ENCODE results near the gene RBBP8.
A peak's percentile ranks its signal among the peaks of the same experiment; 100 is the strongest.
"Not testable (repeated sequence)": the region's sequence is repeated elsewhere in the genome, so short reads cannot be mapped to it uniquely, and the experiment has no call there.

RBBP8 gene

GRCh38 chr18:22933206-22933965 lies at the start of gene RBBP8:
Gene RBBP8, plus strand, starts transcription at chr18:22933328. Its CDS starts 3,524 bp downstream, at chr18:22936852.
- DNase-seq (ENCODE audit: low spot score) (peak; percentile 79), ATAC-seq (ENCODE audit: low read depth) (peak; percentile 80)
- Histone ChIP-seq H3K27me3 (ENCODE audit: insufficient read depth, poor library complexity, severe bottlenecking) (no peaks in the 10 kb centered on the region), H3K4me1 (ENCODE audit: insufficient read depth, poor library complexity, severe bottlenecking) (peaks cover 14% of the 10 kb centered on the region), H3K36me3 (ENCODE audit: low read depth) (peaks cover 54% of the 10 kb centered on the region), H3K4me3 (ENCODE audit: severe bottlenecking) (peak within 1 kb of the TSS; percentile 48), H3K9me3 (ENCODE audit: severe bottlenecking) (no peaks in the 10 kb centered on the region), H3K27ac (ENCODE audit: poor library complexity, severe bottlenecking) (peak within 1 kb of the TSS; percentile 75)
- TF ChIP-seq CTCF (IDR thresholded peaks at IDR 0.05; ENCODE audit: poor library complexity, severe bottlenecking) = peak; percentile 10

- Histone ChIP-seq H3K9me3 (ENCODE audit: severe bottlenecking) (no peaks in the 10 kb centered on the region), H3K4me3 (ENCODE audit: severe bottlenecking) (no peak overlapping the region), H3K27me3 (ENCODE audit: insufficient read depth, poor library complexity, severe bottlenecking) (no peaks in the 10 kb centered on the region), H3K27ac (ENCODE audit: poor library complexity, severe bottlenecking) (no peak overlapping the region), H3K4me1 (ENCODE audit: insufficient read depth, poor library complexity, severe bottlenecking) (no peaks in the 10 kb centered on the region), H3K36me3 (ENCODE audit: low read depth) (no peaks in the 10 kb centered on the region)
- TF ChIP-seq CTCF (IDR thresholded peaks at IDR 0.05; ENCODE audit: poor library complexity, severe bottlenecking) = no peak
- DNase-seq (ENCODE audit: low spot score) (no peak), ATAC-seq (ENCODE audit: low read depth) (no peak)
These were observed 49.3 kb upstream of the RBBP8 start for GRCh38 chr18:22883827-22884226.

GRCh38 chr18:22885694-22886093 lies 47.4 kb upstream of the RBBP8 start:
- not testable (repeated sequence) for ATAC-seq (ENCODE audit: low read depth); H3K4me1 ChIP-seq (ENCODE audit: insufficient read depth, poor library complexity, severe bottlenecking); H3K36me3 ChIP-seq (ENCODE audit: low read depth); DNase-seq (ENCODE audit: low spot score); H3K27me3 ChIP-seq (ENCODE audit: insufficient read depth, poor library complexity, severe bottlenecking); H3K27ac ChIP-seq (ENCODE audit: poor library complexity, severe bottlenecking); H3K9me3 ChIP-seq (ENCODE audit: severe bottlenecking); H3K4me3 ChIP-seq (ENCODE audit: severe bottlenecking)

- H3K27me3 ChIP-seq (ENCODE audit: insufficient read depth, poor library complexity, severe bottlenecking) = no peaks in the 10 kb centered on the region
- H3K36me3 ChIP-seq (ENCODE audit: low read depth) = no peaks in the 10 kb centered on the region
- H3K4me1 ChIP-seq (ENCODE audit: insufficient read depth, poor library complexity, severe bottlenecking) = no peaks in the 10 kb centered on the region
- no peak for ATAC-seq (ENCODE audit: low read depth)
- DNase-seq (ENCODE audit: low spot score) = no peak
- H3K9me3 ChIP-seq (ENCODE audit: severe bottlenecking) = no peaks in the 10 kb centered on the region
- H3K27ac ChIP-seq (ENCODE audit: poor library complexity, severe bottlenecking) = no peak overlapping the region
- TF ChIP-seq CTCF (IDR thresholded peaks at IDR 0.05; ENCODE audit: poor library complexity, severe bottlenecking) = no peak
- no peak overlapping the region for H3K4me3 ChIP-seq (ENCODE audit: severe bottlenecking)
These were observed 33.7 kb upstream of the RBBP8 start for GRCh38 chr18:22899421-22899820.

GRCh38 chr18:22900558-22901238 lies 32.4 kb upstream of the RBBP8 start:
- H3K9me3 ChIP-seq (ENCODE audit: severe bottlenecking) = peaks cover 3% of the 10 kb centered on the region
- DNase-seq (ENCODE audit: low spot score) (no peak), ATAC-seq (ENCODE audit: low read depth) (no peak)
- H3K27ac ChIP-seq (ENCODE audit: poor library complexity, severe bottlenecking) = no peak overlapping the region
- no peak overlapping the region for H3K4me3 ChIP-seq (ENCODE audit: severe bottlenecking)
- TF ChIP-seq CTCF (IDR thresholded peaks at IDR 0.05; ENCODE audit: poor library complexity, severe bottlenecking) = no peak
- no peaks in the 10 kb centered on the region for H3K36me3 ChIP-seq (ENCODE audit: low read depth)
- no peaks in the 10 kb centered on the region for H3K27me3 ChIP-seq (ENCODE audit: insufficient read depth, poor library complexity, severe bottlenecking)
- no peaks in the 10 kb centered on the region for H3K4me1 ChIP-seq (ENCODE audit: insufficient read depth, poor library complexity, severe bottlenecking)

Measured in RWPE2 (cell line).